Activated naive CD4-positive, alpha-beta T cell treated with anti-CD3 and anti-CD28 coated beads, Interleukin-2, amount 50 U/mL, for 24 hours (primary cell): ENCODE measurements around the gene ALDH8A1.

Experiments used
- H3K27ac Mint-ChIP-seq: one replicate; pipeline ENCODE4 v1.8.0; 2021; ENCODE audit warnings: mild to moderate bottlenecking, mixed read lengths
- H3K27me3 Mint-ChIP-seq: one replicate; pipeline ENCODE4 v1.8.0; 2021; ENCODE audit warnings: mixed read lengths
- H3K36me3 Mint-ChIP-seq: one replicate; pipeline ENCODE4 v1.8.0; 2021; ENCODE audit warnings: mixed read lengths
- H3K4me1 Mint-ChIP-seq: one replicate; pipeline ENCODE4 v1.8.0; 2021; ENCODE audit warnings: mixed read lengths
- H3K4me3 Mint-ChIP-seq: one replicate; pipeline ENCODE4 v1.8.0; 2021; ENCODE audit warnings: mild to moderate bottlenecking, mixed read lengths
- H3K9me3 Mint-ChIP-seq: one replicate; pipeline ENCODE4 v1.8.0; 2021; ENCODE audit warnings: mixed read lengths

Gene ALDH8A1

GRCh38 chr6:134949927-134950326, at the start of gene ALDH8A1:
ALDH8A1 (minus strand) TSS chr6:134950101; CDS start chr6:134950053, 48 bp downstream.
- H3K4me3 Mint-ChIP-seq: no peak within 1 kb of the TSS
- H3K9me3 Mint-ChIP-seq: no peaks in the 10 kb centered on the region
- no peaks in the 10 kb centered on the region for H3K27me3 Mint-ChIP-seq
- no peak within 1 kb of the TSS for H3K27ac Mint-ChIP-seq
- H3K36me3 Mint-ChIP-seq: no peaks in the 10 kb centered on the region
- H3K4me1 Mint-ChIP-seq: no peaks in the 10 kb centered on the region

GRCh38 chr6:134999107-134999506, 49.2 kb upstream of the ALDH8A1 start:
- H3K4me1 Mint-ChIP-seq: peaks cover 25% of the 10 kb centered on the region
- no peak overlapping the region for H3K4me3 Mint-ChIP-seq
- H3K9me3 Mint-ChIP-seq: no peaks in the 10 kb centered on the region
- no peak overlapping the region for H3K27ac Mint-ChIP-seq
- H3K27me3 Mint-ChIP-seq: no peaks in the 10 kb centered on the region
- H3K36me3 Mint-ChIP-seq: peaks cover 12% of the 10 kb centered on the region

GRCh38 chr6:134997133-134997995, 47.5 kb upstream of the ALDH8A1 start:
- no peaks in the 10 kb centered on the region for H3K9me3 Mint-ChIP-seq
- H3K4me1 Mint-ChIP-seq: peaks cover 21% of the 10 kb centered on the region
- no peaks in the 10 kb centered on the region for H3K27me3 Mint-ChIP-seq
- peaks cover 15% of the 10 kb centered on the region for H3K36me3 Mint-ChIP-seq
- H3K4me3 Mint-ChIP-seq: no peak overlapping the region
- no peak overlapping the region for H3K27ac Mint-ChIP-seq

- no peak overlapping the region for H3K27ac Mint-ChIP-seq
- no peak overlapping the region for H3K4me3 Mint-ChIP-seq
- H3K4me1 Mint-ChIP-seq: peaks cover 25% of the 10 kb centered on the region
- H3K9me3 Mint-ChIP-seq: no peaks in the 10 kb centered on the region
- H3K27me3 Mint-ChIP-seq: no peaks in the 10 kb centered on the region
- peaks cover 15% of the 10 kb centered on the region for H3K36me3 Mint-ChIP-seq
Measured at GRCh38 chr6:134995536-134995935, 45.6 kb upstream of the ALDH8A1 start.

GRCh38 chr6:134994431-134994830, 44.5 kb upstream of the ALDH8A1 start:
- no peaks in the 10 kb centered on the region for H3K9me3 Mint-ChIP-seq
- H3K27me3 Mint-ChIP-seq: no peaks in the 10 kb centered on the region
- H3K27ac Mint-ChIP-seq: no peak overlapping the region
- H3K4me3 Mint-ChIP-seq: no peak overlapping the region
- H3K36me3 Mint-ChIP-seq: peaks cover 17% of the 10 kb centered on the region
- peaks cover 29% of the 10 kb centered on the region for H3K4me1 Mint-ChIP-seq

GRCh38 chr6:134992155-134992554, 42.3 kb upstream of the ALDH8A1 start:
- H3K27ac Mint-ChIP-seq: no peak overlapping the region
- H3K4me3 Mint-ChIP-seq: no peak overlapping the region
- H3K27me3 Mint-ChIP-seq: no peaks in the 10 kb centered on the region
- no peaks in the 10 kb centered on the region for H3K9me3 Mint-ChIP-seq
- H3K4me1 Mint-ChIP-seq: peaks cover 16% of the 10 kb centered on the region
- peaks cover 26% of the 10 kb centered on the region for H3K36me3 Mint-ChIP-seq

- H3K4me1 Mint-ChIP-seq: peaks cover 12% of the 10 kb centered on the region
- no peak overlapping the region for H3K4me3 Mint-ChIP-seq
- H3K9me3 Mint-ChIP-seq: no peaks in the 10 kb centered on the region
- no peak overlapping the region for H3K27ac Mint-ChIP-seq
- peaks cover 23% of the 10 kb centered on the region for H3K36me3 Mint-ChIP-seq
- H3K27me3 Mint-ChIP-seq: no peaks in the 10 kb centered on the region
Measured at GRCh38 chr6:134990262-134990661, 40.4 kb upstream of the ALDH8A1 start.

GRCh38 chr6:134984821-134985220, 34.9 kb upstream of the ALDH8A1 start:
- Mint-ChIP-seq H3K27me3 (no peaks in the 10 kb centered on the region), H3K9me3 (no peaks in the 10 kb centered on the region), H3K36me3 (peaks cover 38% of the 10 kb centered on the region), H3K4me3 (no peak overlapping the region), H3K27ac (peak overlapping the region; percentile 76), H3K4me1 (peaks cover 35% of the 10 kb centered on the region)

- Mint-ChIP-seq H3K4me3 (no peak overlapping the region), H3K27me3 (no peaks in the 10 kb centered on the region), H3K4me1 (peaks cover 37% of the 10 kb centered on the region), H3K9me3 (no peaks in the 10 kb centered on the region), H3K36me3 (peaks cover 40% of the 10 kb centered on the region), H3K27ac (no peak overlapping the region)
Measured at GRCh38 chr6:134983823-134984222, 33.9 kb upstream of the ALDH8A1 start.

GRCh38 chr6:134982161-134982560, 32.3 kb upstream of the ALDH8A1 start:
- Mint-ChIP-seq H3K4me3 (no peak overlapping the region), H3K27ac (no peak overlapping the region), H3K4me1 (peaks cover 46% of the 10 kb centered on the region), H3K27me3 (no peaks in the 10 kb centered on the region), H3K36me3 (peaks cover 35% of the 10 kb centered on the region), H3K9me3 (no peaks in the 10 kb centered on the region)

- peaks cover 54% of the 10 kb centered on the region for H3K4me1 Mint-ChIP-seq
- peak overlapping the region; percentile 11 for H3K4me3 Mint-ChIP-seq
- no peaks in the 10 kb centered on the region for H3K9me3 Mint-ChIP-seq
- H3K36me3 Mint-ChIP-seq: peaks cover 43% of the 10 kb centered on the region
- no peaks in the 10 kb centered on the region for H3K27me3 Mint-ChIP-seq
- peak overlapping the region; percentile 81 for H3K27ac Mint-ChIP-seq
Measured at GRCh38 chr6:134980846-134981245, 30.9 kb upstream of the ALDH8A1 start.

- peaks cover 63% of the 10 kb centered on the region for H3K4me1 Mint-ChIP-seq
Measured at GRCh38 chr6:134979142-134979541, 29.2 kb upstream of the ALDH8A1 start.

GRCh38 chr6:134974370-134974769, 24.5 kb upstream of the ALDH8A1 start:
- no peak overlapping the region for H3K4me3 Mint-ChIP-seq
- H3K4me1 Mint-ChIP-seq: peaks cover 37% of the 10 kb centered on the region
- no peaks in the 10 kb centered on the region for H3K27me3 Mint-ChIP-seq
- H3K27ac Mint-ChIP-seq: no peak overlapping the region
- no peaks in the 10 kb centered on the region for H3K9me3 Mint-ChIP-seq
- peaks cover 49% of the 10 kb centered on the region for H3K36me3 Mint-ChIP-seq

More at GRCh38 chr6:134979142-134979541, 29.2 kb upstream of the ALDH8A1 start:
- H3K4me3 Mint-ChIP-seq: peak overlapping the region; percentile 33
- H3K9me3 Mint-ChIP-seq: no peaks in the 10 kb centered on the region
- peaks cover 51% of the 10 kb centered on the region for H3K36me3 Mint-ChIP-seq
- peak overlapping the region; percentile 85 for H3K27ac Mint-ChIP-seq
- no peaks in the 10 kb centered on the region for H3K27me3 Mint-ChIP-seq

- H3K27me3 Mint-ChIP-seq: no peaks in the 10 kb centered on the region
- no peaks in the 10 kb centered on the region for H3K9me3 Mint-ChIP-seq
- peaks cover 30% of the 10 kb centered on the region for H3K36me3 Mint-ChIP-seq
- H3K27ac Mint-ChIP-seq: no peak overlapping the region
- H3K4me3 Mint-ChIP-seq: no peak overlapping the region
- H3K4me1 Mint-ChIP-seq: no peaks in the 10 kb centered on the region
Measured at GRCh38 chr6:134967711-134968110, 17.8 kb upstream of the ALDH8A1 start.

- Mint-ChIP-seq H3K4me3 (no peak overlapping the region), H3K4me1 (no peaks in the 10 kb centered on the region), H3K9me3 (peaks cover 13% of the 10 kb centered on the region), H3K27me3 (no peaks in the 10 kb centered on the region), H3K27ac (no peak overlapping the region), H3K36me3 (peaks cover 46% of the 10 kb centered on the region)
Measured at GRCh38 chr6:134964451-134965203, 14.7 kb upstream of the ALDH8A1 start.

- Mint-ChIP-seq H3K27me3 (no peaks in the 10 kb centered on the region), H3K27ac (no peak overlapping the region), H3K36me3 (peaks cover 45% of the 10 kb centered on the region), H3K4me1 (no peaks in the 10 kb centered on the region), H3K4me3 (no peak overlapping the region), H3K9me3 (peaks cover 13% of the 10 kb centered on the region)
Measured at GRCh38 chr6:134962421-134962820, 12.5 kb upstream of the ALDH8A1 start.
